CD4-positive, alpha-beta T cell treated with Interleukin-6 at 100 ng/mL for 8 hours (primary cell): Measurements from ENCODE around the gene GRPR.

Source experiments
- DNase-seq: peaks from one replicate; pipeline ENCODE4 v3.0.0-alpha.2; 2020; ENCODE audit warnings: mixed read lengths, low spot score

GRPR gene

DNA sequence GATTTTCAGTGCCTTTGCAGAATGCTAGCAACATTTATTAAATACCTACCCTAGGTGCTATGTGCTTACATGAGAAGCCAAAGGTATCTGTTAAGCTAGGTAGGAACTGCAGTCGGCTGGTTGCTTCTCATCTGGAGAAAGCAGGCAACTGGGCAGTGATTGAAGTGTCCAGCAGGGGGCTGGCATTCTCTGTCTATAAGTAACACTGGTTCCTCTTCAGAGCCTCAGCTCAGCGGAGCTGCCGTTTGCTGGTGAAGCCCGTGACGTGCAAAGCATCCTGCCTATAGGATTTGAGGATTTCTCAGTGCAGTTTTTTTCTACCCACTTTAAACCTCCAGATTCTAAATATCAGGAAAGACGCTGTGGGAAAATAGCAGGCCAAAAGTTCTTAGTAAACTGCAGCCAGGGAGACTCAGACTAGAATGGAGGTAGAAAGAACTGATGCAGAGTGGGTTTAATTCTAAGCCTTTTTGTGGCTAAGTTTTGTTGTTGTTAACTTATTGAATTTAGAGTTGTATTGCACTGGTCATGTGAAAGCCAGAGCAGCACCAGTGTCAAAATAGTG, at the start of gene GRPR:
TSS of gene GRPR (plus strand) at position 344 of the 565 bp plus-strand sequence. CDS start 389 bp downstream, outside the sequence.
- DNase-seq, result peak; percentile 51

DNA sequence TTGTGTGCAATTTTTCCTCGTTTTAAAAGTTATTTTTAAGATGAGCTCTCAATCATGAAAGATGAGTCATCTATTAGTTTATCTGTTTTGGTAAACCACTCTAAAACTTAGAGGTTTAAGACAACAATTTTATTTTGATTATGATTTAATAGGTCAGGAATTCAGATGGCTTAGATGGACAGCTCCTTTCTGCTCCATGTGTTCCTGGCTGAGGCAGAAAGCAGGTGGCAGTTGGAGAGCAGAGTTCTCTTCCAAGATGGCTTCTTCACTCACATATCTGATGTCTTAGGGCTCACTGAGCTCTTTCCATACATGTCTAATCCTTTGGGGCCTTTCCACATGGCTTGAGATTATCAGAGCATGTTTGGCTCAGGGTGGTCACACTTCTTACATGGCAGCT, 48.3 kb upstream of the GRPR start:
- DNase-seq, result no peak

DNA sequence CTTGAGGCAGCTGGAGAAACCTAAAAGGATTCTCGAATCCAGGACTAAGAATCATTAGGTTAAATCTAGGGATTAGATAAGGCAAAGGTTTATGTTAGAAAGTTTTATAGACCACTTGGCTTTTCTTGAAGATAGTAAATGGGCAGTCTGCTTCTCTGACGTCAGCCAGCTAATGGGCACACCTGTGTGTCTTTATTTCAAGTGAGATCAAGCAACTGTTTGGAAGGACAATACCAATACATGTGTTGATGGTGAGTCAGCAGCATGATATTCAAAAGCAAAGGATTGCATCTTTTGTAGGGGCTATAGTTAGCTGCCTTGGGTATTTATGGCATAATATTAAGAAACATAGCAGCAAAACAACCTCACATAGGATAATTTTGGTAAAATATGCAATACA, 46.5 kb upstream of the GRPR start:
- DNase-seq, result no peak

DNA sequence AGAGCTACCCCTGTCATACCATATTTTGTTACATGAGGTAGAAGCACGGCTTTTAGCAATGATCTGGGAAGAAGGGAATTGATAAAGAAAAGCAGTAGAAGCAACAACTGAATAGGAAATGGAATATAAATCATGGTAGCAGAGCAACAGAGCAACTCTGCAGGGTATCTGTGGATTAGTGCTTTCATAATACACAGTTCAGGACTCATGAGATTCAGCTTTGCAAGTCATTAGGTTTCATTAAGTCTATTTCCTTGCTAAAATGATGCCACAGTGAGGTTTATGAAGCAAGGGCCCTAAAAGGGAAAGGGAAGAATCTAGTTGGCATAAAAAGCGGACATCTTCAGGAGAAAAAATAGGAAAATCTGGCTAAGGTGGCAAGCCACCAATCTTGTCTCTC, 45.6 kb upstream of the GRPR start:
- DNase-seq, result no peak

DNA sequence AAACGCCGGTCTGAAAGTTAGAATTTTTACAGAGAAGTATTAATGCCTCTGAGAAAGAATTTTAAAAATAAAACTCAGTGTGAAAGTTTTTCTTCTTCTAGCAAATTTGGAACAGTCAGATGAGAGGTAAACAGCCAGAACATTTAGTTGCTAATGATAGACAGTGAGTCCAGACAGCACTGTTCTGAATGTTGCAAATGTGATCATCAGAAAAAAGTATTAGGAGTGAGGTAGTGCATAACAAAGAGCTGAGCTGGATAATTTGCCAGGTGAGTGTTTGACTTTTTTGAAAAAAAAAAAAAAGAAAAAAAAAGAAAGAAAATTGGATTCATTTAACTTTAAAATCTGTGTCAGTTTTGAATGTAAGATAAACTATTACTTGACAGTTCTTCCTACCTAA, 42.0 kb upstream of the GRPR start:
- no peak for DNase-seq

DNA sequence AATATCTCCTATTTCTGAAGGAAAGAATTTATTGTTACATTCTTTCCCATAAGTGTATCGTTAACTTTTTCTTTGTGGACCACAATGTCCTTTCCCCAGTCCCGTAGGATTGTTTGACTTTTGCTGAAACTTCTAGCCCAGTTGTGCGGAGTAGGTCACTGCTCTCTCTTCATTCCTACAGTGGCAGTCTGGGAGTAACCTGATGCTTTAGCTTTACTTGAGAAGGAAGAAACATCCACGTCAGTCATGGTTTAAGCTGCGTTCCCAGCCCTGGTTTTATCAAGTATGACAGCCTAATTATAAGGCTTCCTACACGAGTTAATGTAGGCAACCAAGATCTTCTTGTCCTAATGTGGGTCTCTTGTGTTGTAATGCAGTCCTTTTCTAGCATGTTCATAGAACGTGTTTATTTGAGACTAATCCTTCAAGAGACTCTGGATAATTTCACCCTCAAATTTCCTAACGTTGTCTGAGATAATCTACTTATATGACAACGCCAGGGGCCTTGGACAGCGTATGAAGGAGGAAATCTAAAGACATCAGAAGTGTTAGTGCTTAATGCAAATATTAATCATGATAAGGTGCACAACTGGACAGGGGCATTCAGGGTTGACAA, 40.8 kb upstream of the GRPR start:
- DNase-seq, result no peak

DNA sequence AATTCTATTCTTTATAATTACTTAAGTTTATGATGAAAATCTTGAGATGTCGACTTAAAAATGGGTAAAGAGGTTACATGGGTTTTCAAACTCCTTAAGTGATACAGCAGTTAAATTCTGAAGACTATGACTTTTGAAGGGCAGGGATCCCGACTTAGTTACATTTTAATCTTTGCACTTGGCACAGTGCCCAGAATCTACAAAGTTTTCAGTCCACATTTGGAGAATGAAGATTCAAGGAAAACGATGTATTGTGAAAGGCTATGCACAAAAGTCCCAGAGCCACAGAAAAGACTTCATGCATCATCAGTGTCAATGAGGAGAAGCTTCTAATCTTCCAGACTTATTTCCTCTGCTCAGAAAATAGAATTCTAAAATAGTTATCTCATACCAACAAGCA, 36.3 kb upstream of the GRPR start:
- no peak for DNase-seq

DNA sequence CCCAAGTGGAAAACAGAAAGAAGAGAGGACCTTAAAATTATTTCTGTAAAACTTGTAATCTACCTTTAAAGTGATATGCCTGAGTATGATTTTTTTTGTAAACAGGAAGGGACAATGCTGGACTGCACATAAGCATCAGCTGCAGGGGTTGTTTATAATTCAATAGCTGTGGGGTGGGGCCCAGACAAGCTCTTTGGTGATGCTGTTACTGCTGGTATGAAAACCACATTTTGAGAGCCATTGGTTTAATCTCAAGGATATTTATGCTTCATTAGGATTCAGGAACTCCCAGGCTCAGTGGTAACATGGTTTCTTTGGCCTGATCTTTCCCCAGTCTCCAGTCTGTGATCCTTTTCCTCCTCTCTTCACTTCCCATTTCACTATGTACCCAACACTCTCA, 34.3 kb upstream of the GRPR start:
- DNase-seq, result no peak

DNA sequence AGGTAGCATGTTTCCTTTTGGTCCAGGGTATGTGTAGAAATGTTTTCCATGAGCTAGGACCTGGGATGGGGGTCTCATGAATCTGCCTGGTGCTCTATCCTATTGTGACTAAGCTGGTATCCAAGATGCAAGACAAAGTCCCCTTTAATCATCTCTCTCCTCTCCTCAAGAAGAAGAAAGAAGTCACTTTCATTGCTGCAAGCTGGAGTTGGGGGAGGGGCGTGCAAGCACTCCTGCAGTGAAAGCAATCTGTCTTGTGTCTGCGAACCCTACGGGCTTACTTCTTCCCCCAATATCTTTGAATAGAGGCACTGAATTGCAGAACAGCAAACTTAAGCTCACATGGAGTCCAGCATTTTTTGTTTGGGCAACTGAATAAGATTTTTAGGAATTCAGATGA, 27.2 kb upstream of the GRPR start:
- no peak for DNase-seq

DNA sequence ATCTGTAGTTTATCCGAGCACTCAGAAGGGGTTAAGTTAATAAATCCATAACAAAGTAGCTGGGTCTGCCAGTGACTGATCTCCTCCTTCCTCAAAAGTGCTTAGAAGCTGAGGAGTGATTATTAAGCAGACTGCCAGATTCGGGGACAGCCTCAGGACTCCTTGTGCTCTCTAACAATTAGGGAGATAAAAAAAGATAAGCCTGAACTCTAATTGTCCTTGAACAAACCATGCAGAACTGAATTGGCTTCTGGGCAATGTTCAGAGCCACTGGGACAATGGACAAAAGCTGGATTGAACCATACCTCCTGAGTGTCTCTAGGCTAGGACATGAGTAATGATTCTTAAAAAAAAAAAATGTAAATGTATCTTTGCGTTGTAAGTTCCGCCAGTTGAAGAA, 22.7 kb upstream of the GRPR start:
- DNase-seq, result no peak

DNA sequence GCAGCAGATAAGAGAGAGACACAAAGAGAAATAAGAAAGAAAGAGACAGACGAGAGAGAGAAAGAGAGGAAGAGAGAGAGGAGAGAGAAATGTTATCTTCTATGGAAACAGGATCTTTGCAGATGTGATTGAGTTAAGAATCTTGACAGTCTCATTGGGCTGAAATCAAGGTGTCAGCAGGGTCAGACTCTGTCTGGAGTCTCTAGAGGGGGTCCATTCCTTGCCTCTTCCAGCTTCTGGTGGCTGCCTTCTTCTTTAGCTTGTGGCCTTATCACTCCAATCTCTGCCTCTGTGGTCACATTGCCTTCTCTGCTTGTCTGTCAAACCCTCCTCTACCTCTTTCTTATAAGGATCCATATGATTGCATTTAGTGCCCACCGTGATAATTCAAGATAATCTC, 21.8 kb upstream of the GRPR start:
- DNase-seq, result no peak

DNA sequence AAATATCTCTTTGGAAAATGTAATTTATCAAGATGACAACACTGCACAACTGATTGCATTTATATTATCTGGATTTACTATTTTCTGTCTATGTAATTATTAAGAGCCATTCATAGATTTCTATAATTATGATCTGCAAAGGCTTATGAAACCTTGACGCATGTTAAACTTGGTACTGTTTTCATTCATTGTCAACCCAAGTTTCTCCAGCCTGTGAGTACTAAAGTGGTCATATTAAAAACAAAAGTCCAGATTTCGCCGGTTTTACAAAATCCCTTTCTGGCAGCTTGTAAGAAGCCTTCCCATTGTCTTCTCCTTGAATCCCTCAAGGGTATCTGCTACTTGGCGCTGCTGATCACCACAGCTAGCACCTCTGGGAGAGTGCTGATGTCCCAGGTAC, 19.7 kb upstream of the GRPR start:
- no peak for DNase-seq

DNA sequence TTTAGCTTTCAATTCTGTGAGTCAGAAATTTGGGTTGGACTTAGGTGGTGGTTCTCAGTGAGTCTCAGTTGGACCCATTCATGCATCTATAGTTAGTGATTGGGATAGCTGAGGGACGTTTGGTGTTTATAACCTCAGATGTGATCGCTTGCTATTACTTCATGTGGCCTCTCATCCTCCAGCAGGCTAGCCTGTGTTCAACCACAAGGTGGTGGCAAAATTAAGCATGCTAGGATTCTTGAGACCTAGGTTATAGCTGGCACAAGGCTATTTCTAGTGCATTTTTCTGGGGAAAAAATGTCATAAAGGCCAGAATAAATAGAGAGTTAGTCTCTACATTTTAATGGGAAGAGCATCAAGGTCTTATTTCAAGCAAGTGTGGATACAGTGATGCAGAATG, 10.9 kb upstream of the GRPR start:
- DNase-seq, result no peak

DNA sequence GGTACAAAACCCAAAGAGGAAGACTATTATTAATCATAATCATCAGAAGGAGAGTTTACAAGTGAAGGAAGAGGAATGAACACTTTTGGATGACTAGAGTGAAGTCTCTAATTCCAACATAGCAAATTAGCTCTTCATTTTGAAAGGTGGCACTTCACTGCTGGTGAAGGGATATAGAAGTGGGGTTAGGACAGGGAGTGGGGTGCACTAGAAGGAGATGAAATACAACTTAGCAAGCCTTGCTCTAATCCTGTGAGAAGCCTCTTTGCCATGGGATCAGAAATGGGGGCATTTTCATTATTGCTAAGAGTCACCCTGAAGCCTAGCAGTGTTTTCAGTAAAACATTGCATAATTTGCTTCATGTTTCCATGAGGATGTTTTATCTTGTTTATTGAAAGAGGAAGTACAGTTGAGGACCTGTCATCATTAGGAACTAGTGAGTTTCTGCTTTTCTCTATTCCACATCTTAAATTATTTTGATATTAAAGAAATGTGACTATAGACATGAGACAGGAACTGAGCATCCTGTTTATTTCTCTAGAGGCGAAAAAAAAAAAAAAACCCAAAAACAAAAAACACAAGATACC, 9.3 kb upstream of the GRPR start:
- DNase-seq, result no peak

DNA sequence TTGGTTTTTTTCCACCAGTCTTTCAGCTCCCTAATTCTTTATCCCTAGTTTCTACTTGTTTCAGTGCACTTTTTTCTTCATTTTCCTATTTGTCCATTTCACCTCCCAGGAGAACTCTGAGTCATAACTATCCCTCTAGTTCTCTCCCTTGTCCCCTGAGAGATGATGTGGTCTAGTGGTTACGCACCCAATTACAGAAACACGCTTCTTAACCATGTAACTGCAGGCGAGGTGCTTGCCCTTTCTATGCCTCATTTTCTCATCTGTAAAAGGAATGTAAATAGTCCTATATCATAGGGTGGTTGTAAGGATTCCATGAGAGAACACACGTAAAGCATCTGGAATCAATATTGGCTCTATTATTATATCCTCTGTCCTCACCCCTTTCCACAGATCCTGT, 8.8 kb upstream of the GRPR start:
- no peak for DNase-seq

DNA sequence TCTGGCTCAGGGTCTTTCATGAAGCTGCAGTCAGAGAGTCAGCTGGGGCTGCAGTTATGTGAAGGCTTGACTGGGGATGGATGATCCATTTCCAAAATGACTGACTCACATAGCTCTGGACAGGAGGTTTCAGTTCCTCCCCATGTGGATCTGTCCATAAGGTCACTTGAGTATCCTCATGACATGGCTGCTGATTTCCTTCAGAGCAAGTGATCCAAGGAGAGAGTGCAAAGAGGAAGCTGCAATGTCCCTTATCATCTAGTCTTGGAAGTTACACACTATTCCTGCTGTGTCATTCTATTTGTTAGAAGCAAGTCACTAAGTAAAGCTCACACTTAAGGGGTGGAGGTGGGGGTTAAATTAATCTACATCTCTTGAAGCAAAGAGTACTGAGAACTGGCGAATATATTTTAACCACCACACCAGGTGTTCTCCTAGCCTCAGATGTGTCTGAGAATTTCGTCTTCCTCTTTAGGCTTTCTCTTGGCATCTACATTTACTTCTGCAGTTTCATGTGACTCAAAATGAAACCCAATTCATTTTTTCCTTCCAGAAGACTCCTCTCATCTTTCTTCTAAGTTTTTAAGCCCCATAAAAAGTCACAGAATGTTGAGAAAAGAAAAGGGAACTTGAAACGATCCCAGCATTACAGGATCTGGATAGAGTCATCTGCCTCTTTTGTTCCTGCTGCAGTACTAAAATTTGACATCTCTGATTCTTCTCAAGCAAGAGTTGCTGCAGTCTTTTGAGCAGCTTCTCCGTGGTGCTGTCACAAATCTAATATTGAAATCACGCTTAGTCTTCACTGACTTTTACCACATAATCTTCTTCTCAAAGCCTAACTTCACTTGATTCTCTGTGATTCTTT, 3.8 kb upstream of the GRPR start:
- DNase-seq, result no peak

DNA sequence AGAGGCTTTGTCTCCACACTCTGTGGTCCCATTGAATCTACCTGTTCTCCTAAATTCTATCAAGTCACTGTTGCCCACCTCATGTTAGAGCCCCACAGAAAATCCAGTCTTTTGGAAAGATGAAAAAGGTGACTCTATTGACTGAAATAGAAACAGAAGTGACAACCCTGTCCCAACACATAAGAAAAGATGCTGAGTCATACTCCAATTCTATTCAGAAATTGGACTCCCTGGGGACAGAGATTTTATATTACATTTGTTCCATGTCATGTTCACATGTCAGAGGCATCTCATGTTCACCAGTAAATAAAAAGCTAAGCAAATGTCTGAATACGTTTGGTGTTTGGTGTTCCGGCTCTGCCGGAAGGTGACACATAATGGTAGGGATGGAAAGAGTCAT, 2.9 kb upstream of the GRPR start:
- no peak for DNase-seq

DNA sequence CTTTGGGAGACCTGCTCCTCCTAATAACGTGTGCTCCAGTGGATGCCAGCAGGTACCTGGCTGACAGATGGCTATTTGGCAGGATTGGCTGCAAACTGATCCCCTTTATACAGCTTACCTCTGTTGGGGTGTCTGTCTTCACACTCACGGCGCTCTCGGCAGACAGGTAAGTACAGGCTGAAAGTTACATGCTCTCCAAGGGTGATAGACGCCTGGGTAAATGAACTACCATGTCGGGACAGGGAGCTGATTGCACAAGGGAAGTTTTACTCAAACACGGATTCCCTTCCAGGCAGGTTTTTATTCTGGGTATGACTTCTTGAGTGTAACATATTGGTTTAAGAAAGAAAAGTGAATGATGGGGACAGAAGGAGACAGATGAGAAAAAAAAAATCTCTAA, 836 bp downstream of the GRPR start:
- DNase-seq, result no peak

DNA sequence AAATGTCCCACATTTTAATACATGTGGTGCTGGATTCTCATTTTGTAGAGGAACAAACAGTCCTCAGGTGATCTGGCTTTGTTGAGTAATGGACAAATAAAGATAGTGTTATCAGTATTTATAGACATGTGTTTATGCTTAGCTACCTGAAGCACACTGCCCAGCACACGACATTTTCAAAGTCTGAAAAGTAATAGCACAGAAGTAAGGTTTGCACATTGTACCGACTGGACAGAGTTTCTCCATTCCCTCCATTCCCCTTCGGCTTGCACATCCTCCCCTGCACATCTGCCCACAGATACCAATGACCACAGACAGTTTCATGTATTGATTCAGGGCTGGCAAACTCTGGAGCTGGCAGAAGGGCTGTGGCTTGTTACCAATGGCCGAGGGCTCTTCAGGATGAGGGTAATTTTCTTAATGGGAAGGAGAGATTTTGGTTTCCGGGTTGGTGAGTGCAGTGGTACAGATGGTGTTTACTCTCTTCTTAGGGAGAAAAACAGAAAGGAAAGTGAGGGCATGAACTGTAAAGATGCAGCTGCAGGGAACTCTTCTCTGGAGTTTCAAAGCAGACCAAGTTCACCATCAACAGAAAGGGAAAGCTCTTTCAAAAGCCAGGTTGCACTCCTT, 2.3 kb downstream of the GRPR start:
- DNase-seq, result no peak

DNA sequence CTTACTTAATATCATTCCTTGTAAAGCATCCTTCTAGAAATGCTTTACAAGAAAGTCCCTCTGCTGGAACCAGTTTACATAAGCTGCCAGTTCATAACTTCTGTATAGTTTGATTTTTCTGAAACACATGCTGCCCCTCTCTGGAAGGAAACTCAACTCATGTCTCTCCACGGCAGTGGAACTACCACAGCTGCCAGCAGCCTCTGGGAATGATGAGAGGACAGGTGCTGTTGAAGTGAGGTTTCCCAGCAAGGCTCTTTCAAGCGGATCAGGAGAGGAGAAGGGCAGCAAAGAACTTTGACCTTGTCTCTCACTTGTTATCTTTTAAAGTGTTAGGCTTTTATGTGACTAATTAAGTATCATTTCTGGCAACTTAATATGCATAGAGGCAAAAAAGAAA, 7.3 kb downstream of the GRPR start:
- no peak for DNase-seq

DNA sequence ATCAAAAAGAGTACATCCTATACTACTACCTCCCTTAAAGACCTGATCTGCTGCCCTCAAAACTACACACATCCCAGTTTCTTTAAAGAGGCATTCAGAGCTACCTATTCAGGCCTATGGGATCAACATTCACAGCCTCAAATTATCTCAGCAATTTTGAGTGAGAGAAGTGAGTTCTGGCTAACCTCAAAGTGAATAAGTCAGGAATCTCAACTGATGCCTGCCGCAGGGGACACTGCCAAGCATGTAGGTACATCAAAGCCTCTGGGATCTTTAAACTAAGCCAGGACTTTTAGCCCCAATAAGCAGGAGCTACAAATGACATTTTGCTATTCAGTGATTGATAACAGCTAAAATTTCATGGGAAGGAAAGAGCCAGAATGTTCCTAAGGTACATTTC, 11.6 kb downstream of the GRPR start:
- no peak for DNase-seq

DNA sequence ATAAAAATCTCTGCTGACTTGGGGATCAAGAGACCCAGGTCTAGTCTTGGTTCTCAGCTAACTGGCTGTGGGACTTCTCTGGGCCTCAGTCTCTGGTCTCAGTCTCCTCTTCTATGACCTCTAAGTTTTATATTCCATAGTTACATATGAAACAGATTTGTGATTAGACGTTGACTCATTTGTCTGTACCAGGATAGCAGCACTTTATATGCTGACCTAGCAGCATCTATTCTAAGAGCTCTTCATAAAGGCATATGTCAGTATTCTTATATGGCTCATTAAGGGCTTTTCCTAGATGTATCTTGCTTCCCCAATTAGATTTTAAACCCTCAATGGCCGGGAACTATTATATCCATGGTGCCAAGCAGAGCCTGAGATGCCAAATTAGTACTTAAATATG, 12.7 kb downstream of the GRPR start:
- no peak for DNase-seq
